ENCODE measurements around the gene RASL11A. TPM values are rescaled to one million over a fixed set of nuclear protein-coding genes. Genes with fewer than 3 reads are reported as not detected.

RASL11A gene
- total and polyA plus RNA-seq, 2 of the 13 experiments (the other 11 are each of a cell fraction or from before 2014, with no cell fraction given), result 3.0 to 4.1 TPM

GRCh38 chr13:27295096-27295495, 24.5 kb downstream of the RASL11A start (continued):
- TF ChIP-seq, protein P1, sequence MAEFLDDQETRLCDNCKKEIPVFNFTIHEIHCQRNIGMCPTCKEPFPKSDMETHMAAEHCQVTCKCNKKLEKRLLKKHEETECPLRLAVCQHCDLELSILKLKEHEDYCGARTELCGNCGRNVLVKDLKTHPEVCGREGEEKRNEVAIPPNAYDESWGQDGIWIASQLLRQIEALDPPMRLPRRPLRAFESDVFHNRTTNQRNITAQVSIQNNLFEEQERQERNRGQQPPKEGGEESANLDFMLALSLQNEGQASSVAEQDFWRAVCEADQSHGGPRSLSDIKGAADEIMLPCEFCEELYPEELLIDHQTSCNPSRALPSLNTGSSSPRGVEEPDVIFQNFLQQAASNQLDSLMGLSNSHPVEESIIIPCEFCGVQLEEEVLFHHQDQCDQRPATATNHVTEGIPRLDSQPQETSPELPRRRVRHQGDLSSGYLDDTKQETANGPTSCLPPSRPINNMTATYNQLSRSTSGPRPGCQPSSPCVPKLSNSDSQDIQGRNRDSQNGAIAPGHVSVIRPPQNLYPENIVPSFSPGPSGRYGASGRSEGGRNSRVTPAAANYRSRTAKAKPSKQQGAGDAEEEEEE (CRISPR knock-in tag; IDR thresholded peaks at IDR 0.05; ENCODE audit: borderline replicate concordance), result no peak
- no peak for TF ChIP-seq ZNF607 (CRISPR knock-in tag; IDR thresholded peaks at IDR 0.05; ENCODE audit: borderline replicate concordance)

DNA sequence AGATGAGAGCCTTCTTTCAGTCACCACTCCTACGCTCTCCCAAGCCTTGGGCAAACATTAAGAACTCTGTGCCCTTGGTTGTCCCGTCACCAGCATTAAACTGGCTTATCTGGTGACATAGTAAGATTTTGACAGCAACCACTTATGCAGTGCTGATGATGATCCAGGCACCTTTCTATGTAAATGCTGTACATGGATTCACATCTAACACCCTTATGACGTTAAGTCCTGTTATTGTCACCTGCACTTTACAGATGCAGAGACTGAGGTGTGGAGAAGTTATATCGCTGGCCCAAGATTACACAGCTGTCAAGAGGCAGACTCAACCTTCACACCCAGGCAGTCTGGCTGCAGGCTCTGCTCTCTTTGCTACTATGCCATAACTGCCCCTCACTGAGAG, 25.0 kb downstream of the RASL11A start:
- DNase-seq (ENCODE audit: low spot score) (no peak), ATAC-seq (no peak), FAIRE-seq (no peak)
- no peaks in the 10 kb centered on the region for H3K79me2 ChIP-seq (ENCODE audit: insufficient read depth, low read length)
- WGBS (ENCODE audit: low lambda C conversion rate), result 13% methylated on average over 3 of the region's 4 CpGs
- H3K27me3 ChIP-seq (ENCODE audit: control insufficient read depth in 1 of 2, insufficient read depth in 2 of 2, low read length in 2 of 2), result peaks cover 0 to 19% of the 10 kb centered on the region in 2 experiments; a peak in 1 of 5 replicates
- H3K36me3 ChIP-seq (replicated peaks in 1 of 2; ENCODE audit: control insufficient read depth in 1 of 2, insufficient read depth in 2 of 2, low read length in 2 of 2), result no peaks in the 10 kb centered on the region
- H4K20me1 ChIP-seq (ENCODE audit: insufficient read depth, low read length), result no peaks in the 10 kb centered on the region
- H3K9me3 ChIP-seq (ENCODE audit: low read length), result no peaks in the 10 kb centered on the region
- H3K9ac ChIP-seq (ENCODE audit: insufficient read depth, low read depth, low read length), result no peak overlapping the region
- H3K4me3 ChIP-seq (replicated peaks in 1 of 3; ENCODE audit: insufficient read depth in 1 of 3, low read depth in 2 of 3, low read length in 3 of 3), result no peak overlapping the region
- no TSS peak for BruUV-seq (replicated peaks)
- H2AFZ ChIP-seq (ENCODE audit: low read length), result no peak overlapping the region
- no peak overlapping the region for H3K27ac ChIP-seq (ENCODE audit: extremely low read length, insufficient read depth, low read length)
- ChIA-PET POLR2A (no interaction called here), CTCF (ENCODE audit: low intra/inter-chr PET ratio, low total read pairs) (no interaction called here)
- H3K4me2 ChIP-seq (ENCODE audit: low read depth, low read length), result no peak overlapping the region
- no peak for TF ChIP-seq ZZZ3 (CRISPR knock-in tag; IDR thresholded peaks at IDR 0.05; ENCODE audit: borderline replicate concordance)
- no peak for TF ChIP-seq IRF2 (CRISPR knock-in tag; IDR thresholded peaks at IDR 0.05)
- TF ChIP-seq ZNF788 (CRISPR knock-in tag; IDR thresholded peaks at IDR 0.05; ENCODE audit: borderline replicate concordance), result no peak
- TF ChIP-seq, protein P2, sequence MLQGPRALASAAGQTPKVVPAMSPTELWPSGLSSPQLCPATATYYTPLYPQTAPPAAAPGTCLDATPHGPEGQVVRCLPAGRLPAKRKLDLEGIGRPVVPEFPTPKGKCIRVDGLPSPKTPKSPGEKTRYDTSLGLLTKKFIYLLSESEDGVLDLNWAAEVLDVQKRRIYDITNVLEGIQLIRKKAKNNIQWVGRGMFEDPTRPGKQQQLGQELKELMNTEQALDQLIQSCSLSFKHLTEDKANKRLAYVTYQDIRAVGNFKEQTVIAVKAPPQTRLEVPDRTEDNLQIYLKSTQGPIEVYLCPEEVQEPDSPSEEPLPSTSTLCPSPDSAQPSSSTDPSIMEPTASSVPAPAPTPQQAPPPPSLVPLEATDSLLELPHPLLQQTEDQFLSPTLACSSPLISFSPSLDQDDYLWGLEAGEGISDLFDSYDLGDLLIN (CRISPR knock-in tag; IDR thresholded peaks at IDR 0.05; ENCODE audit: borderline replicate concordance), result no peak
- no peak for TF ChIP-seq NR2F1 (CRISPR knock-in tag; IDR thresholded peaks at IDR 0.05)
- no peak for TF ChIP-seq DZIP1 (CRISPR knock-in tag; IDR thresholded peaks at IDR 0.05)
- no peaks in the 10 kb centered on the region for H3K4me1 ChIP-seq (ENCODE audit: insufficient read depth, low read length)
- in situ Hi-C loops (cut with HindIII; ENCODE audit: extremely low pct_ligation_motif_present, low pct_unique_long_range_greater_than_20kb) (no loop called here), intact Hi-C loops (cut with micrococcal nuclease; ENCODE audit: unreplicated experiment) (no loop called here)
